Measurements from ENCODE around the gene SCAMP4.

DNA sequence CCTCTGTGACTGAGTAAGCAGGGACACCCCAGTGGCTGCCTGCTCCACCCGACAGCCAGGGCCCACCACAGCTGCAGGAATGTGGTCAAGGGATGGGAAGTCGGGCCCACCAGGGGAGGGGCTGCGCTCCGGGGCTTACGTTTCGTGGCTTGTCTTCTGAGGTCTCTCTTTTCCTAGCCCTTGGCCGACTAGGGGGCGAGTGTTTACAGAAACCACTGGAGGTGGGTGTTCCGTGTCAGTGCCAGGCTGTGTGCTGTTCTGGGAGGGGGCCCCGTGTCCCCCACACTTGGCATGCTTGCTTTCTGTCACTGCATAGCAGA, 4.5 kb downstream of the SCAMP4 start:
- TF ChIP-seq ZNF605 (CRISPR knock-in tag; IDR thresholded peaks at IDR 0.05) (no peak), EZH2 (conservative IDR thresholded peaks at IDR 0.05; ENCODE audit: low read depth, low read length) (no peak), SMARCC2 (IDR thresholded peaks at IDR 0.05) (no peak), ZNF792 (CRISPR knock-in tag; IDR thresholded peaks at IDR 0.05) (no peak), ZFP62 (CRISPR knock-in tag; IDR thresholded peaks at IDR 0.05) (no peak), ZFYVE20 (CRISPR knock-in tag; IDR thresholded peaks at IDR 0.05; ENCODE audit: borderline replicate concordance, low read depth) (no peak), ATM (IDR thresholded peaks at IDR 0.05; ENCODE audit: borderline replicate concordance) (no peak), POLR2A (IDR thresholded peaks at IDR 0.05; ENCODE audit: insufficient read depth in 1 of 2, low read depth in 2 of 2, low read length in 2 of 2) (no peak), MEIS1 (CRISPR knock-in tag; IDR thresholded peaks at IDR 0.05; ENCODE audit: borderline replicate concordance) (no peak), PCBP1 (IDR thresholded peaks at IDR 0.05; ENCODE audit: borderline replicate concordance, low read depth, low read length) (no peak), CBX2 (IDR thresholded peaks at IDR 0.05; ENCODE audit: low read depth, low read length) (no peak), CBX2 (CRISPR knock-in tag; IDR thresholded peaks at IDR 0.05; ENCODE audit: low read depth) (no peak)
- TF ChIP-seq, protein P1, sequence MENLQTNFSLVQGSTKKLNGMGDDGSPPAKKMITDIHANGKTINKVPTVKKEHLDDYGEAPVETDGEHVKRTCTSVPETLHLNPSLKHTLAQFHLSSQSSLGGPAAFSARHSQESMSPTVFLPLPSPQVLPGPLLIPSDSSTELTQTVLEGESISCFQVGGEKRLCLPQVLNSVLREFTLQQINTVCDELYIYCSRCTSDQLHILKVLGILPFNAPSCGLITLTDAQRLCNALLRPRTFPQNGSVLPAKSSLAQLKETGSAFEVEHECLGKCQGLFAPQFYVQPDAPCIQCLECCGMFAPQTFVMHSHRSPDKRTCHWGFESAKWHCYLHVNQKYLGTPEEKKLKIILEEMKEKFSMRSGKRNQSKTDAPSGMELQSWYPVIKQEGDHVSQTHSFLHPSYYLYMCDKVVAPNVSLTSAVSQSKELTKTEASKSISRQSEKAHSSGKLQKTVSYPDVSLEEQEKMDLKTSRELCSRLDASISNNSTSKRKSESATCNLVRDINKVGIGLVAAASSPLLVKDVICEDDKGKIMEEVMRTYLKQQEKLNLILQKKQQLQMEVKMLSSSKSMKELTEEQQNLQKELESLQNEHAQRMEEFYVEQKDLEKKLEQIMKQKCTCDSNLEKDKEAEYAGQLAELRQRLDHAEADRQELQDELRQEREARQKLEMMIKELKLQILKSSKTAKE (CRISPR knock-in tag; IDR thresholded peaks at IDR 0.05; ENCODE audit: borderline replicate concordance) = no peak
- TF ChIP-seq, protein P2, sequence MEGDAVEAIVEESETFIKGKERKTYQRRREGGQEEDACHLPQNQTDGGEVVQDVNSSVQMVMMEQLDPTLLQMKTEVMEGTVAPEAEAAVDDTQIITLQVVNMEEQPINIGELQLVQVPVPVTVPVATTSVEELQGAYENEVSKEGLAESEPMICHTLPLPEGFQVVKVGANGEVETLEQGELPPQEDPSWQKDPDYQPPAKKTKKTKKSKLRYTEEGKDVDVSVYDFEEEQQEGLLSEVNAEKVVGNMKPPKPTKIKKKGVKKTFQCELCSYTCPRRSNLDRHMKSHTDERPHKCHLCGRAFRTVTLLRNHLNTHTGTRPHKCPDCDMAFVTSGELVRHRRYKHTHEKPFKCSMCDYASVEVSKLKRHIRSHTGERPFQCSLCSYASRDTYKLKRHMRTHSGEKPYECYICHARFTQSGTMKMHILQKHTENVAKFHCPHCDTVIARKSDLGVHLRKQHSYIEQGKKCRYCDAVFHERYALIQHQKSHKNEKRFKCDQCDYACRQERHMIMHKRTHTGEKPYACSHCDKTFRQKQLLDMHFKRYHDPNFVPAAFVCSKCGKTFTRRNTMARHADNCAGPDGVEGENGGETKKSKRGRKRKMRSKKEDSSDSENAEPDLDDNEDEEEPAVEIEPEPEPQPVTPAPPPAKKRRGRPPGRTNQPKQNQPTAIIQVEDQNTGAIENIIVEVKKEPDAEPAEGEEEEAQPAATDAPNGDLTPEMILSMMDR (CRISPR knock-in tag; IDR thresholded peaks at IDR 0.05) = no peak
- TF ChIP-seq, protein P3, sequence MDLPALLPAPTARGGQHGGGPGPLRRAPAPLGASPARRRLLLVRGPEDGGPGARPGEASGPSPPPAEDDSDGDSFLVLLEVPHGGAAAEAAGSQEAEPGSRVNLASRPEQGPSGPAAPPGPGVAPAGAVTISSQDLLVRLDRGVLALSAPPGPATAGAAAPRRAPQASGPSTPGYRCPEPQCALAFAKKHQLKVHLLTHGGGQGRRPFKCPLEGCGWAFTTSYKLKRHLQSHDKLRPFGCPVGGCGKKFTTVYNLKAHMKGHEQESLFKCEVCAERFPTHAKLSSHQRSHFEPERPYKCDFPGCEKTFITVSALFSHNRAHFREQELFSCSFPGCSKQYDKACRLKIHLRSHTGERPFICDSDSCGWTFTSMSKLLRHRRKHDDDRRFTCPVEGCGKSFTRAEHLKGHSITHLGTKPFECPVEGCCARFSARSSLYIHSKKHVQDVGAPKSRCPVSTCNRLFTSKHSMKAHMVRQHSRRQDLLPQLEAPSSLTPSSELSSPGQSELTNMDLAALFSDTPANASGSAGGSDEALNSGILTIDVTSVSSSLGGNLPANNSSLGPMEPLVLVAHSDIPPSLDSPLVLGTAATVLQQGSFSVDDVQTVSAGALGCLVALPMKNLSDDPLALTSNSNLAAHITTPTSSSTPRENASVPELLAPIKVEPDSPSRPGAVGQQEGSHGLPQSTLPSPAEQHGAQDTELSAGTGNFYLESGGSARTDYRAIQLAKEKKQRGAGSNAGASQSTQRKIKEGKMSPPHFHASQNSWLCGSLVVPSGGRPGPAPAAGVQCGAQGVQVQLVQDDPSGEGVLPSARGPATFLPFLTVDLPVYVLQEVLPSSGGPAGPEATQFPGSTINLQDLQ (CRISPR knock-in tag; IDR thresholded peaks at IDR 0.05) = no peak

All from HepG2 (cell line).